Measurements from ENCODE around the gene RNASEH2A. TPM values are rescaled to one million over a fixed set of nuclear protein-coding genes. Genes with fewer than 3 reads are reported as not detected.

Gene RNASEH2A
- total and polyA plus RNA-seq, 2 of the 4 experiments (the other 2 are of a cell fraction), result 34.9 to 44.6 TPM

GRCh38 chr19:12757544-12758274 is 48.7 kb upstream of the RNASEH2A start (continued):
- TF ChIP-seq CTCF (conservative IDR thresholded peaks at IDR 0.05; ENCODE audit: low read depth, low read length) (peak; percentile 91), MAZ (IDR thresholded peaks at IDR 0.05; ENCODE audit: borderline replicate concordance, low read depth, low read length) (no peak; the same call in 1 of the 2 replicates)

GRCh38 chr19:12759686-12760085 is 46.7 kb upstream of the RNASEH2A start:
- H3K9me1 ChIP-seq (ENCODE audit: insufficient read depth, low read length), result no peaks in the 10 kb centered on the region
- H4K91ac ChIP-seq (ENCODE audit: insufficient read depth, low read depth, low read length), result no peak overlapping the region
- no peak overlapping the region for H2BK20ac ChIP-seq (ENCODE audit: low read depth, low read length)
- no peak overlapping the region for H4K5ac ChIP-seq (ENCODE audit: low read depth, low read length)
- no peak overlapping the region for H3K4me3 ChIP-seq (ENCODE audit: insufficient read depth, low read depth, low read length)
- H3K14ac ChIP-seq (replicated peaks; ENCODE audit: low read depth, low read length), result no peak overlapping the region
- DNase-seq (no peak), ATAC-seq (ENCODE audit: low read depth) (no peak)
- H2AK9ac ChIP-seq (replicated peaks; ENCODE audit: low read depth, low read length, poor library complexity), result no peak overlapping the region
- intact Hi-C loops (cut with micrococcal nuclease), result loop anchor here (1.0 kb wide), 1 partner anchor 37 kb away; no protein-coding TSS in a partner anchor
- H3K9ac ChIP-seq (ENCODE audit: low read depth, low read length), result no peak overlapping the region
- no peak overlapping the region for H3K4me2 ChIP-seq (ENCODE audit: low read depth, low read length)
- no TSS peak for BruUV-seq (replicated peaks)
- no CpG with 5 or more reads among the region's 6 CpGs for WGBS, 2 experiments (ENCODE audit: extremely low coverage in 2 of 2, insufficient read length in 1 of 2)
- H2AFZ ChIP-seq (replicated peaks; ENCODE audit: low read length, poor library complexity), result no peak overlapping the region
- no peak overlapping the region for H3K27ac ChIP-seq (ENCODE audit: insufficient read depth, low read length)
- no peak overlapping the region for H3K56ac ChIP-seq (ENCODE audit: extremely low read depth, insufficient read depth, low read length)
- peaks cover 9% of the 10 kb centered on the region for H3K36me3 ChIP-seq (ENCODE audit: control insufficient read depth, insufficient read depth, low read length)
- no peak overlapping the region for H2AK5ac ChIP-seq (ENCODE audit: low read depth, low read length)
- ChIA-PET CTCF (interaction anchor here (0.8 to 2.1 kb wide), 3 partner anchors 36 to 88 kb away, joined by 5 to 21 read pairs (median 5); no protein-coding TSS in a partner anchor), POLR2A (ENCODE audit: unreplicated experiment) (no interaction called here)
- H2BK120ac ChIP-seq (ENCODE audit: low read depth, low read length), result no peak overlapping the region
- H3K27me3 ChIP-seq (ENCODE audit: control insufficient read depth, insufficient read depth, low read length), result no peaks in the 10 kb centered on the region
- no peak overlapping the region for H3K4ac ChIP-seq (ENCODE audit: low read depth, low read length)
- H4K20me1 ChIP-seq (ENCODE audit: insufficient read depth, low read length), result no peaks in the 10 kb centered on the region
- no peaks in the 10 kb centered on the region for H3K79me1 ChIP-seq (ENCODE audit: low read depth in 1 of 2, low read length in 2 of 2)
- H3K4me1 ChIP-seq (ENCODE audit: control insufficient read depth, insufficient read depth, low read length), result no peaks in the 10 kb centered on the region
- dilution Hi-C loops (cut with HindIII; ENCODE audit: low sequenced_read_pairs, unreplicated experiment), result no loop called here
- no peak overlapping the region for H3K18ac ChIP-seq (ENCODE audit: low read depth, low read length)
- no peak overlapping the region for H2BK15ac ChIP-seq (ENCODE audit: low read depth, low read length)
- no peaks in the 10 kb centered on the region for H3K9me3 ChIP-seq (ENCODE audit: control insufficient read depth, insufficient read depth, low read length)
- H4K8ac ChIP-seq (ENCODE audit: low read depth in 2 of 2, low read length in 2 of 2), result no peak overlapping the region
- in situ Hi-C loops (cut with MboI; ENCODE audit: low sequenced_read_pairs), result no loop called here
- H3K23ac ChIP-seq (ENCODE audit: low read depth, low read length), result no peak overlapping the region
- H2BK5ac ChIP-seq (ENCODE audit: low read depth, low read length, poor library complexity, severe bottlenecking), result no peak overlapping the region
- TF ChIP-seq RAD21 (IDR thresholded peaks at IDR 0.05; ENCODE audit: low read length) (no peak), FOS (IDR thresholded peaks at IDR 0.05; ENCODE audit: low read depth, low read length) (no peak), MAZ (IDR thresholded peaks at IDR 0.05; ENCODE audit: borderline replicate concordance, low read depth, low read length) (no peak), ELK1 (IDR thresholded peaks at IDR 0.05; ENCODE audit: borderline replicate concordance, low read depth, low read length) (no peak), MXI1 (IDR thresholded peaks at IDR 0.05; ENCODE audit: borderline replicate concordance, low read depth, low read length) (no peak), RFX5 (IDR thresholded peaks at IDR 0.05; ENCODE audit: low read depth, low read length) (no peak), USF2 (IDR thresholded peaks at IDR 0.05; ENCODE audit: low read depth, low read length) (no peak), MAFK (IDR thresholded peaks at IDR 0.05; ENCODE audit: low read depth, low read length) (no peak), POLR2A (IDR thresholded peaks at IDR 0.05; ENCODE audit: low read depth, low read length) (no peak), SMC3 (IDR thresholded peaks at IDR 0.05; ENCODE audit: low read depth, low read length) (no peak)
